IPS-18a (cell line): ENCODE results near the gene EPB41L4A.

Experiments used
- H3K27ac ChIP-seq: one replicate; pipeline ENCODE4 v1.5.1; 2013; ENCODE audit warnings: low read length
- H3K27me3 ChIP-seq: one replicate; pipeline ENCODE4 v1.6.1; 2013; ENCODE audit warnings: mild to moderate bottlenecking, low read length; ENCODE audit not compliant: control insufficient read depth, insufficient read depth
- H3K36me3 ChIP-seq: one replicate; pipeline ENCODE4 v1.6.1; 2013; ENCODE audit warnings: low read depth, low read length; ENCODE audit not compliant: control insufficient read depth
- H3K4me1 ChIP-seq: one replicate; pipeline ENCODE4 v1.6.1; 2013; ENCODE audit warnings: low read depth, low read length; ENCODE audit not compliant: control insufficient read depth
- H3K4me3 ChIP-seq: one replicate; pipeline ENCODE4 v1.5.1; 2013; ENCODE audit warnings: low read length
- H3K9ac ChIP-seq: one replicate; pipeline ENCODE4 v1.6.1; 2013; ENCODE audit warnings: mild to moderate bottlenecking, low read length, moderate library complexity
- H3K9me3 ChIP-seq: one replicate; pipeline ENCODE4 v1.6.1; 2013; ENCODE audit warnings: low read depth, low read length; ENCODE audit not compliant: control insufficient read depth

EPB41L4A gene

GRCh38 chr5:112353678-112354077 is 65.4 kb downstream of the EPB41L4A start:
- H3K4me3 ChIP-seq, result no peak overlapping the region
- no peaks in the 10 kb centered on the region for H3K9me3 ChIP-seq
- no peak overlapping the region for H3K27ac ChIP-seq
- no peaks in the 10 kb centered on the region for H3K36me3 ChIP-seq
- no peaks in the 10 kb centered on the region for H3K27me3 ChIP-seq
- no peak overlapping the region for H3K9ac ChIP-seq
- peaks cover 15% of the 10 kb centered on the region for H3K4me1 ChIP-seq

GRCh38 chr5:112351225-112351624 is 67.9 kb downstream of the EPB41L4A start:
- no peaks in the 10 kb centered on the region for H3K36me3 ChIP-seq
- H3K27ac ChIP-seq, result no peak overlapping the region
- peaks cover 27% of the 10 kb centered on the region for H3K4me1 ChIP-seq
- no peak overlapping the region for H3K4me3 ChIP-seq
- no peaks in the 10 kb centered on the region for H3K27me3 ChIP-seq
- no peaks in the 10 kb centered on the region for H3K9me3 ChIP-seq
- no peak overlapping the region for H3K9ac ChIP-seq

- no peaks in the 10 kb centered on the region for H3K27me3 ChIP-seq
- H3K9me3 ChIP-seq, result no peaks in the 10 kb centered on the region
- H3K4me3 ChIP-seq, result no peak overlapping the region
- H3K27ac ChIP-seq, result no peak overlapping the region
- H3K4me1 ChIP-seq, result peaks cover 27% of the 10 kb centered on the region
- H3K36me3 ChIP-seq, result no peaks in the 10 kb centered on the region
- H3K9ac ChIP-seq, result no peak overlapping the region
Observed at GRCh38 chr5:112350626-112351025, 68.5 kb downstream of the EPB41L4A start.

- Histone ChIP-seq H3K36me3 (no peaks in the 10 kb centered on the region), H3K27ac (no peak overlapping the region), H3K9ac (no peak overlapping the region), H3K9me3 (no peaks in the 10 kb centered on the region), H3K4me1 (peaks cover 25% of the 10 kb centered on the region), H3K4me3 (no peak overlapping the region), H3K27me3 (no peaks in the 10 kb centered on the region)
Observed at GRCh38 chr5:112349371-112349770, 69.7 kb downstream of the EPB41L4A start.

GRCh38 chr5:112348915-112349314 is 70.2 kb downstream of the EPB41L4A start:
- Histone ChIP-seq H3K27ac (no peak overlapping the region), H3K9ac (no peak overlapping the region)

GRCh38 chr5:112348387-112348786 is 70.7 kb downstream of the EPB41L4A start:
- Histone ChIP-seq H3K27ac (no peak overlapping the region), H3K9me3 (no peaks in the 10 kb centered on the region), H3K4me3 (no peak overlapping the region), H3K4me1 (peaks cover 18% of the 10 kb centered on the region), H3K27me3 (no peaks in the 10 kb centered on the region), H3K36me3 (no peaks in the 10 kb centered on the region), H3K9ac (no peak overlapping the region)

More at GRCh38 chr5:112348915-112349314, 70.2 kb downstream of the EPB41L4A start:
- Histone ChIP-seq H3K9me3 (no peaks in the 10 kb centered on the region), H3K27me3 (no peaks in the 10 kb centered on the region), H3K4me3 (no peak overlapping the region), H3K36me3 (no peaks in the 10 kb centered on the region), H3K4me1 (peaks cover 20% of the 10 kb centered on the region)

- H3K27me3 ChIP-seq, result no peaks in the 10 kb centered on the region
- no peak overlapping the region for H3K4me3 ChIP-seq
- no peak overlapping the region for H3K9ac ChIP-seq
- H3K36me3 ChIP-seq, result no peaks in the 10 kb centered on the region
- H3K4me1 ChIP-seq, result peaks cover 23% of the 10 kb centered on the region
- no peaks in the 10 kb centered on the region for H3K9me3 ChIP-seq
- no peak overlapping the region for H3K27ac ChIP-seq
Observed at GRCh38 chr5:112346411-112347044, 72.5 kb downstream of the EPB41L4A start.

- Histone ChIP-seq H3K9me3 (no peaks in the 10 kb centered on the region), H3K27ac (no peak overlapping the region), H3K4me1 (peaks cover 23% of the 10 kb centered on the region)
Observed at GRCh38 chr5:112344540-112344939, 74.5 kb downstream of the EPB41L4A start.

GRCh38 chr5:112342389-112342788 is 76.7 kb downstream of the EPB41L4A start:
- H3K27me3 ChIP-seq, result no peaks in the 10 kb centered on the region
- H3K4me1 ChIP-seq, result peaks cover 10% of the 10 kb centered on the region
- no peak overlapping the region for H3K27ac ChIP-seq
- H3K9me3 ChIP-seq, result no peaks in the 10 kb centered on the region
- H3K4me3 ChIP-seq, result no peak overlapping the region
- H3K36me3 ChIP-seq, result no peaks in the 10 kb centered on the region
- H3K9ac ChIP-seq, result no peak overlapping the region

More at GRCh38 chr5:112344540-112344939, 74.5 kb downstream of the EPB41L4A start:
- Histone ChIP-seq H3K27me3 (no peaks in the 10 kb centered on the region), H3K9ac (no peak overlapping the region), H3K4me3 (no peak overlapping the region), H3K36me3 (no peaks in the 10 kb centered on the region)

GRCh38 chr5:112339761-112340160 is 79.3 kb downstream of the EPB41L4A start:
- no peaks in the 10 kb centered on the region for H3K36me3 ChIP-seq
- no peak overlapping the region for H3K27ac ChIP-seq

GRCh38 chr5:112338681-112339337 is 80.3 kb downstream of the EPB41L4A start:
- Histone ChIP-seq H3K4me1 (peaks cover 12% of the 10 kb centered on the region), H3K27me3 (no peaks in the 10 kb centered on the region), H3K9me3 (no peaks in the 10 kb centered on the region), H3K36me3 (no peaks in the 10 kb centered on the region), H3K9ac (no peak overlapping the region), H3K27ac (no peak overlapping the region), H3K4me3 (no peak overlapping the region)

More at GRCh38 chr5:112339761-112340160, 79.3 kb downstream of the EPB41L4A start:
- H3K4me1 ChIP-seq, result peaks cover 10% of the 10 kb centered on the region
- no peak overlapping the region for H3K9ac ChIP-seq
- no peak overlapping the region for H3K4me3 ChIP-seq
- H3K9me3 ChIP-seq, result no peaks in the 10 kb centered on the region
- no peaks in the 10 kb centered on the region for H3K27me3 ChIP-seq

GRCh38 chr5:112333331-112333781 is 85.7 kb downstream of the EPB41L4A start:
- Histone ChIP-seq H3K27ac (no peak overlapping the region), H3K9me3 (no peaks in the 10 kb centered on the region), H3K4me1 (peaks cover 25% of the 10 kb centered on the region), H3K27me3 (no peaks in the 10 kb centered on the region), H3K9ac (no peak overlapping the region), H3K36me3 (no peaks in the 10 kb centered on the region), H3K4me3 (no peak overlapping the region)
